Neutrophil (primary cell): Measurements from ENCODE around the gene CDK2.
A peak's percentile ranks its signal among the peaks of the same experiment; 100 is the strongest.

Experiments used
- H3K27ac ChIP-seq: fragments of 200-600 bp; sonication (generic); 2 replicates; pipeline ENCODE4 v1.5.1; 2016; ENCODE audit warnings: mild to moderate bottlenecking, moderate library complexity
- H3K27me3 ChIP-seq: fragments of 200-600 bp; sonication (generic); 2 replicates; pipeline ENCODE4 v1.6.0; 2016; ENCODE audit warnings: mild to moderate bottlenecking
- H3K36me3 ChIP-seq: fragments of 200-600 bp; sonication (generic); 2 replicates; pipeline ENCODE4 v1.5.1; 2017
- H3K4me1 ChIP-seq, 2 experiments: fragments of 200-600 bp in 1 of 2; sonication (generic) in 1 of 2; 1 replicate in 1 of 2; 2 replicates in 1 of 2; pipeline versions ENCODE4 v1.5.1 to v1.6.1; 2013 to 2016; ENCODE audit warnings: low read depth in 1 of 2, low read length in 1 of 2, mild to moderate bottlenecking in 1 of 2, moderate library complexity in 1 of 2; ENCODE audit not compliant: control insufficient read depth in 1 of 2, insufficient read depth in 1 of 2
- H3K4me3 ChIP-seq, 2 experiments: fragments of 200-600 bp in 1 of 2; sonication (generic) in 1 of 2; 1 replicate in 1 of 2; 2 replicates in 1 of 2; pipeline ENCODE4 v1.5.1; 2013 to 2016; ENCODE audit warnings: low read depth in 1 of 2, low read length in 1 of 2, mild to moderate bottlenecking in 1 of 2, moderate library complexity in 1 of 2
- H3K9me3 ChIP-seq: fragments of 200-600 bp; sonication (generic); 2 replicates; pipeline ENCODE4 v1.5.1; 2016
- TF ChIP-seq, protein P1 (sequence below): fragments of 200-600 bp; sonication (generic); IDR thresholded peaks from 2 replicates; pipeline ENCODE4 v1.5.1; 2016; ENCODE audit warnings: antibody characterized with exemption

CDK2 gene

GRCh38 chr12:56007564-56008559, 41.2 kb downstream of the CDK2 start:
- H3K27me3 ChIP-seq = no peaks in the 10 kb centered on the region
- peak overlapping the region; percentile 56 to 73 for H3K4me3 ChIP-seq
- peak overlapping the region; percentile 12 for H3K27ac ChIP-seq
- TF ChIP-seq, protein P1, sequence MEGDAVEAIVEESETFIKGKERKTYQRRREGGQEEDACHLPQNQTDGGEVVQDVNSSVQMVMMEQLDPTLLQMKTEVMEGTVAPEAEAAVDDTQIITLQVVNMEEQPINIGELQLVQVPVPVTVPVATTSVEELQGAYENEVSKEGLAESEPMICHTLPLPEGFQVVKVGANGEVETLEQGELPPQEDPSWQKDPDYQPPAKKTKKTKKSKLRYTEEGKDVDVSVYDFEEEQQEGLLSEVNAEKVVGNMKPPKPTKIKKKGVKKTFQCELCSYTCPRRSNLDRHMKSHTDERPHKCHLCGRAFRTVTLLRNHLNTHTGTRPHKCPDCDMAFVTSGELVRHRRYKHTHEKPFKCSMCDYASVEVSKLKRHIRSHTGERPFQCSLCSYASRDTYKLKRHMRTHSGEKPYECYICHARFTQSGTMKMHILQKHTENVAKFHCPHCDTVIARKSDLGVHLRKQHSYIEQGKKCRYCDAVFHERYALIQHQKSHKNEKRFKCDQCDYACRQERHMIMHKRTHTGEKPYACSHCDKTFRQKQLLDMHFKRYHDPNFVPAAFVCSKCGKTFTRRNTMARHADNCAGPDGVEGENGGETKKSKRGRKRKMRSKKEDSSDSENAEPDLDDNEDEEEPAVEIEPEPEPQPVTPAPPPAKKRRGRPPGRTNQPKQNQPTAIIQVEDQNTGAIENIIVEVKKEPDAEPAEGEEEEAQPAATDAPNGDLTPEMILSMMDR = no peak
- peaks cover 18 to 23% of the 10 kb centered on the region in 2 experiments for H3K4me1 ChIP-seq
- H3K36me3 ChIP-seq = peaks cover 17% of the 10 kb centered on the region
- no peaks in the 10 kb centered on the region for H3K9me3 ChIP-seq

DNA sequence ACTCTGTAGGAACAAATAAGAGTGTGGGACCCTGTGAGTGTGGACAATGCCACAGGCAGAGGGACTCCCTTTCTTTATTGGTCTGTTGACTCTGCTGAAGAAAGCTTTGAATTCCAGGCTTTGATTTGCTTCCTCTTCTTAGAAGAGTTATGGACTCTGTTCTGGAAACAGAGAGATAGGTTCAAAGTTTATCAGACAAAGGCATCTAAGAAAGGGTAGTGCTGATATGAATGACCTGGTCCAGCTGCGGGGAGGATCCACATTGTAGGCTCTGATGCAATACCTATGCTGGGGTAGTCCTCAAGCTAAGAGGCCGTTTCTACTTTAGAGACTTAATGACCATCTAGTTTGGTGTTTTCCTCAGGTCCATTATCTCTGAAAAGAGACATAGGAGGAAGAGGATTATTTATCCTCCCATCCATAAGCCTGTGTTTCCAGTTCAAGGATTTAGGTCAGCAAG, 43.5 kb downstream of the CDK2 start:
- Histone ChIP-seq H3K27ac (no peak overlapping the region), H3K4me1 (peaks cover 18 to 23% of the 10 kb centered on the region in 2 experiments), H3K27me3 (no peaks in the 10 kb centered on the region), H3K36me3 (no peaks in the 10 kb centered on the region), H3K4me3 (no peak overlapping the region), H3K9me3 (no peaks in the 10 kb centered on the region)
- TF ChIP-seq, protein P1 = no peak

DNA sequence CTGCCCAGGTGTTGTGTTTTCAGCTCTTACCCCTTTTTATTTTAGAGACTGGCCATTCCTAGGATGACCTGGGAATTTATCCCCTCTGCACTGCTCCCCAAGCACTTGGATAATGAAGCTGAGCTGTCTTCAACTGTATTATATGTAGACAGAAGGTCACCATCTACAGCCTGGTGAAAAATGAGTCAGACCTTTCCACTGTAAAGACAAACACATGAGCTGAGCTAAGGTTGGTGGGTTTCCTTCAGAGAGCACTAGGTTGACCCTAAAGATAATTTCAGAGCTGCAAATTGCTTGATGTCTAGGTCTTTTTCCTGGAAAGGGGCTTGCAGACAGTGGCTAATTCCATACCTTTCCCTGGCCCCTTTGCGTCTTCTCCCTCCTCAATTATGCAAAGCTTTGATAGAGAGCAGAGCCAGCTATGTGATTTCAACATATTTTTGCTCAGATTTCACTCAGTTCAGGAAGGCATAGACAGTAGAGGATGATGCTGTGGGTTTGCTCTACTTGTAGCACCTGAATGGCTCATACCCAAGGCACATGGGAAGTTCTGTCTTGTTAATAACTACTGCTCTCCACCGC, 45.0 kb downstream of the CDK2 start:
- H3K4me1 ChIP-seq = peaks cover 11 to 15% of the 10 kb centered on the region in 2 experiments
- no peaks in the 10 kb centered on the region for H3K9me3 ChIP-seq
- H3K27ac ChIP-seq = no peak overlapping the region
- H3K36me3 ChIP-seq = no peaks in the 10 kb centered on the region
- H3K4me3 ChIP-seq = no peak overlapping the region
- H3K27me3 ChIP-seq = no peaks in the 10 kb centered on the region
- TF ChIP-seq, protein P1 = no peak

GRCh38 chr12:56013482-56013881, 46.9 kb downstream of the CDK2 start:
- Histone ChIP-seq H3K36me3 (no peaks in the 10 kb centered on the region), H3K27me3 (no peaks in the 10 kb centered on the region), H3K4me3 (no peak overlapping the region), H3K27ac (no peak overlapping the region), H3K9me3 (no peaks in the 10 kb centered on the region), H3K4me1 (no peaks in the 10 kb centered on the region)
- TF ChIP-seq, protein P1 = no peak

GRCh38 chr12:56014205-56014604, 47.6 kb downstream of the CDK2 start:
- Histone ChIP-seq H3K4me1 (no peaks in the 10 kb centered on the region), H3K9me3 (no peaks in the 10 kb centered on the region), H3K36me3 (no peaks in the 10 kb centered on the region), H3K4me3 (no peak overlapping the region), H3K27ac (no peak overlapping the region), H3K27me3 (no peaks in the 10 kb centered on the region)
- TF ChIP-seq, protein P1 = no peak
